Activated effector memory CD4-positive, alpha-beta T cell treated with Interleukin-2 at 50 U/mL for 16 hours (primary cell): Measurements from ENCODE around the gene CNTNAP2.

Experiments used
- DNase-seq: peaks from one replicate; pipeline ENCODE4 v3.0.0-alpha.2; 2020

Gene CNTNAP2

DNA sequence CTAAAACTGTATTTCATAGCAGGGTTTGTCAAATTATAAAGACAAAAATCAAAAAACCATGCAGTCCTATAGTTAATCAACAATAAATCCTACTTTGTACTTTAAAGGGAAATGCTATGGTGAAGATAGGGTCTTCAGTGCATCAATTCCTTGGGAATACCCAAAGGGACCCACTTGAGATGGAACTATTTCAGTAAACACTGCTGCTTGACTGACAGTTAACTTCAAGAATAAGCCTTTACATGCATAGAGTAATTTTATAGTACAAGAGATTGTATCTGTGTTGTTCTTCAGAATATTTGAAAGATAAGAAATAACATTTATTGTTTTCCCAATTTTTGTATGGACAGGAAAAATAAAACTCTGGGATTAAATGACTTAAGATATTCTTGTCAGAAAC, 1179.6 kb downstream of the CNTNAP2 start:
- no peak for DNase-seq

DNA sequence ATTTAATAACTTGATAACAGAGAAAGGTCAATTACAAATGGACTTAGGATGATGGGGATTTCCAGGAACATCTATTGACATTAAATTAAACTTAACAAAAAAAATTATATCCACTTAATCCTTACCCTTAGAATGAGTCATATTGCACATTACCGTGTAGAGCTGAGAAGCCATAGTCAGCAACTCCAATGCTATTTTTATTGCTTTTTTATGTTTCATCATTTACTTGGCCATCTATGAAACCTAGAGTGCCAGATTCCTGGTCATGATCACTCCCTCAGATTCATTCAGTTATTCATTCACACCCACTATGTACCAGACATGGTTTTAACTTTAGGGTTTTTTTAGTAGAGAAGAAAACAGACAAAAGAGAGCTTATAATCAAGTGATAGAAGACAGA, 1180.4 kb downstream of the CNTNAP2 start:
- no peak for DNase-seq

DNA sequence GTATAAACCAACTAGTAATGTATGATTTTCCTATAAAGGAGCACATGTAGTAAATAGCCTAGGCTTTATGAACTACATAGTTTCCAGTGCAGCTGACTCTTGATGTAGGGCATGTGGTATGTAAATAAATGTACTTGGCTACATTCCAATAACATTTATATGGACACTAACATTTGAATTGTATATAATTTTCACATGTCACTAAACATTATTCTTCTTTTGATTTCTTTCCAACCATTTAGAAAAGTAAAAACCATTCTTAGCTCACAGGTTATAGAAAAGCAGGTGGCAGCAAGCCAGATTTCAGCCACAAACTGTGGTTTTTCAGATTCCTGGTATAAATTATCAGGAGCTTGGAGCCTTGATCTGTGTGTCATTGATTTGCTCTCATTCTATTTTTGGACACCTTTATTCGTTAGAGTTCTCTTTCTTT, 1182.0 kb downstream of the CNTNAP2 start:
- no peak for DNase-seq

DNA sequence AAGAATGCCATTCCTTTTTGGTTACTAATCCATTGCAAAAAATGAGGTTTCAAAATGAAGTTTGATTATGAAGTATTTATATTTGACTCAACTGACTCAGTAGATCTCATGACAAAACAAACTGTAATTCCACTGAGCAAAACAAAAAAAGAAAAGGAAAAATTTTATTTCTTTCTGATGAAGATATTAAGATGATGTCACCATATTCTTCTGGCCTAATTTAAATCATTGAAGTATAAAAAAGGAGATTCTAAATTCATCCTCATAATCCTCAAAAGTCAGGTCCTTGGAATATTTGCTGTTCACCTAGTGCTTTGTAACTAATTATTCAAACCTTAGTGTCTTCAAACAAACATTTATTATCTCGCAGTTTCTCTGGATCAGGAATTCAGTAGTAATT, 1183.7 kb downstream of the CNTNAP2 start:
- no peak for DNase-seq

DNA sequence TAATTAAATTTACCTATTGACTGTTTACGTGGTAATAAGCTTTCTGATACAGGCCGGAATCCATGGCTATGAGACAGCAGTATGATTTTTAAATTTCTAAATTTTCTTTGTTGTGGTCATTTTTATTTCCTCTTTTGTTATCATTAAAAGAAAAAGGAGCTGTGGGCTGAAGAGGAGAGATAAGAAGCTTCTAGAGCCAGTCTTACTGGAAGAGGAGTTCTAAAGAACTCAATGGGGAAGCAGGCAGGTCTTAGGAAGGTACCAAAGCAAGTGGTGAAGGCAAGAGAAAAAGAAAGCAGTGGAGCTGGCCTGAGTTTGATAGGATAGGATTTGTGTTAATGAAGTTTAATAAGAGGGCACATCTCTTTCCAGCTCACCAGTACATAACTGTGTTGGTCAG, 1187.8 kb downstream of the CNTNAP2 start:
- no peak for DNase-seq

DNA sequence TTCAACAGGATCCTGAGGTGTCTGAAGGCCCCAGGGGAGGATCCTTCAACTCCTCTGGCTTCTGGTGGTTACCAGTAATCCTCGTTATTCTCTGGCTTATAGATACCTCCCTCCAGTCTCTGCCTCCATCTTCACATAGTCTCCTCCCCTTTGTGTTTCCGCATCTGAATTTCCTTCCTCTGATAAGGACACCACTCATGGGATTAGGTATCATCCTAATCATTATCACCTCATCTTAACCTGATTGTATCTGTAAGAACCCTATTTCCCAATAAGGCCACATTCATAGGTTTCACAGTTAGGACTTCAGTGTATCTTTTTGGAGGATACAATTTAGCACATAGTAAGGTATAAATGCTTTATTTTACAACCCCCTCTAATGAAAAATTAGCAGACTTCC, 1189.2 kb downstream of the CNTNAP2 start:
- DNase-seq: no peak

DNA sequence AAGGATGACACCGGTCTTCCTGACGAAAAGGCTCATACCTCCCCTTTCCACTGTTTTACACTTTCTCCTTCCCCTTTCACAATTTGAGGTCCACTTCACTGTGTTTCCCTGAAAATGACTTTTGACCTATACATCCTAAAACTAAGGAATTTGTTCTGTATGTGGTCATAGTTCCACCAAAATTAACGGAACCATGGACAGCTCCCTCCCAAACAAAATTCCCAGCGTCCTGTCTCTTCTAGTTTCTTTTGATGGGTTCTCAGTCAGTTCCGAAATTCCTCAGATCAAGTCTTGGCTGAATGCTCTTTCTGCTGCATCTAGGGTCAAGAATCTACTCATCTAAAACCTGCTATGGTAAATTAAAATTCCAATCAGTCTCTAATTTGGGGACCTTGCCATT, 1191.9 kb downstream of the CNTNAP2 start:
- no peak for DNase-seq

DNA sequence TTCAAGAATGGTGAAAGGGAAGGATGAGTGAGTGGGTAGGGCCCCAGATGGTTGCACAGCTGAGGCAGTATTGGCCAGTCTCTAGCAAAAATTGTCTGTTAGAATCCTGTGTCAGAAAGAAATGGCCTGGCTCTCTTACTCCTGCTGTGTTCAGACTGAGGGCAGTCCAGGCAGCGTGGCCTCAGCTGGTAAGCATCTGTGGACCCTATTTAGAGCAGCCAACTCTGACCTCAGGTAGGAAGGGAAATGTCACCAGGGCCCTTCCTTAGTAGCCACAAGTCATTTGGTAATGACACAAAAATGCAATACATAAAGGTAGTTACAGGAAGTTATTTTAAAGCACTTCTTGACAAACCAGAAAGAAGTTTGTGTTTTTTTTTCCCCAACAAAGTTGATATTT, 1194.7 kb downstream of the CNTNAP2 start:
- DNase-seq: no peak

DNA sequence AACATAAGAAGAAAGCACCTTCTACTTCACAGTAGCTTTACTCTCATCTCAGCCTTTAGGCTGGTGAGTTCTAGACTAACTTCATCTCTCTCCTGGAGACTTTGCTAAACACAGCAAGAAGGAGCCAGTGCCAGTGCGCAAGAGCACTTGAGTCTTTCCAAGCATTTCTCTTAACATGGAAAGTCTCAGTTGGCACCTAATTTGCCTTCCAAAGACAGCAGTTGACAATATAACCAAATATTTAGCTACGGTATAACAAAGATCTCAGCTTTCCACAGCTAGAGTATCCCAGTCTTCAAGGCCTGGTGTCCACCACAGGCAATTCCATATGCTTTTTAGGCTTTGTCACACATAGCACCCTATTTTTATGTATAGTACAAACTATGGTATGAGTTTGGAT, 1204.9 kb downstream of the CNTNAP2 start:
- DNase-seq: no peak

DNA sequence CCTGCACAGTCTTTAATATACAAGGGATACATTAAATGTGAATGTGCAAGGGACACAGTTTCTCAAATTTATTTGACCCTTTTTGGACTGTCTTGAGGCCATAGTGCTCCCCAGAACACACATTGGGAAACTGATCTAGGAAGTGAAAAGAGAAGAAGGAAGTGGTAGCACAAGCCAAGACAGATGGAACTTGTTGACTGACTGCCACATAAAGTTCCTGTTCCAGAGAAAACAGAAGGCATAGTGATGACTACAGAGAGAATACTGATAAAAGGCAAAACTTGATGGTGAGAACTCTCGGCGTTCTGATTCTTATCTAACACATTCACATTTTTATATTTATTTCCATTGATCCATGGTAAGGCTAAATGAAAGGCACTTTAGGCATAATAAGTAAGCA, 1216.4 kb downstream of the CNTNAP2 start:
- no peak for DNase-seq

DNA sequence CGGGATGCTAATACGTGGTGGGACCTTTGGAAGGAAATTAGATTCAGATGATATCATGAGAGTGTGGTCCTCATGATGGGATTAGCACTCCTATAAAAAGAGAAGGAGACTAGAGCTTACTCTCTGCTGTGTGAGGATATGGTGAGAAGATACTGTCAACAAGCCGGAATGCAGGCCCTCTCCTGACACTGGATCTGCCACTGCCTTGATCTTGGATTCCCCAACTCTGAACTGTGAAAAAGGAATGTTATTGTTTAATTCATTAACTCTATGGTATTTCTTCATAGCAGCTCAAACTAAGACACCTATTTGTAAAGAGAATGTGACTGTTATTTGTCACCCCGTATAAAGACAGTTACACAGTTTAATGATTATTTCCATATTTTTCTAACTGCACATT, 1246.5 kb downstream of the CNTNAP2 start:
- no peak for DNase-seq

DNA sequence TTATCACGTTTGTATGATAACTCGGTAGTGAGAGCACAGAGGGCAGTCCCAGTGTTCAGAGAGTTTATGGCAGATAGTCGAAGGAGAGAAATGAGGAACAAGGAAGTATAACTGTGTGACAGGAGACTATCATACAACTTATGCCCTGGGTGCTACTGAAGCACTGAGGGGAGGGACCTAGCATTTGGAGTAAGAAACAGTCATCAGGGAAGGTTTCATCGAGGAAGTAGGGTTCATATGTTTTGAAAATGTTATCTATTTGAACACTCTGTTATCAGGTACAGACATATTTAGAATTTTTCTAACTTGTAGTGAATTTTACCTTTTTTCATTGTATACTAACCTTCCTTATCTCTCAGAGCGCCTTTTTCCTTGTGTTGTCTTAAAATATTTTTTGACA, 1259.6 kb downstream of the CNTNAP2 start:
- no peak for DNase-seq

DNA sequence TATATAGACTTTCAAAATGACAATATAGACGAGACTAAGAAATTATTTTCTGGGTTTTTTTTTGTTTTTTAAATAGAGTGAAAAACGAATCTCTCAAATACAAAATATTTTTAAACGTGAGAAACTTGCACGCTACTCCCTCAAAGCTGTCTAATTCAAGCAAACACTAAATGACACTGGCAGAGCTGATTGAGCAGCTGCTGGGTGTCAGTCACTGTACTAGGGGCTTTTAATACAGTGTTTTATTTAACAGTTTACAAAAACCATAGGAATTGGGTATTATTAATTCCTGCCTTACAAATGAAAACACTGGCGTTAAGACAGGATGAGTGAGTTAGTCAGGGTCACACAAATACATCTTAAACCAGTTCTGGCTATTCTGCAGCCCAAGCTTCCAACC, 1264.3 kb downstream of the CNTNAP2 start:
- no peak for DNase-seq

DNA sequence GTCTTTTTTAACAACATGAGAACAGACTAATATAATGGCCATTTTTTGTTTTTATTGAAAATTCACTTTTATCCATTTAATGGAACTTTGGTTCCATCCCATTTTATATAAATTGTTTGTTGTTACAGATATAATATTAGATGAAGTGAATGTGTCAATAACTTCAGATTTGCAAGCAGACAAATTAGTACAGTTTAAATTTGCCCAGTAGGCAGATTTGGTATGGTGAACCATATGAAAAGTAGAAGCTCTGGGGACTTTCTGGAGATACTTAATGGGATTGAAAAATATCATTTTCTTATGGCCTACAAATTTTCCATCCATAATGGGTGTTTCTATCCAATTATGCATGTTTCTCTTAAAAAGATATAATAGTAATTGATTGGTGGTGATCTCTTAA, 1277.7 kb downstream of the CNTNAP2 start:
- DNase-seq: no peak

DNA sequence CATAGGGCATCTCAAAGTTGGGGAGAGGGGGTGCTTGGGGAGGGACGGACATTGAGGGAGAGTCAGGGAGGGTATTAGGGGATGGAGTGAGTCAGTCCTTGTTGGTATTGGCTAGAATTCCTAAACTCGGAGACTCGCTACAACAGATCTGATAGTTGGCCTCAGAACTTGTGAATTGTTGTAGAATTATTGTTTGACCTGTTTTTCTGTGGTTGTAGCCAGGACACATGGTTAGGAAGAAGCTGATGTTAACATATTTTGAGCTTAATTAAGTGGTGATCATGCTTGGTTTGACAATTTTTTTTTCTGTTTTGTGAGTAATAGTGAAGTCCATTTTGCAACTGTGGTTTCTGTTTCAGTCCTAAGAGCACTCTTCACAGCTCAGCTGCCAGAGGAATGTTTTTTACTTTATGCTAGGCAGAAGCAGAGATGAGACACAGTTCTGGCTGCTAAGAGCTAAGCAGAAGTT, 1283.7 kb downstream of the CNTNAP2 start:
- no peak for DNase-seq

DNA sequence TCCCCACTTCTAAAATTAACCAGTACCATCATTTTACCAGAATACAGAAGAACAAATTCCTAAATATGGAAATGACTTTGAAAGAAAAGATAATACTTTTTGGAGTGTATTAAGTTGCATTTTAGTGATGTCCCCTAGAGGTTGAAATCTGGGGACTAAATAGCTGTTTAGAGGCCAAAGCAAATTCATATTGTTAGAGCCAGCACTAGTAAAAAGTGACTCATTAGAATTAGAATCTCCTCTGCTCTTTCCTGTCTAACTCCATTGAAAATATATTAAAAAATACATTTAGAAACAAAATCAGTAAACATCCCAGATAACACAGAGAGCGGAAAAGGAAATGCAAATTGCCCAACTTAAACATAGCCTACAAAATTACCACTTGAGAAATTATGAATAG, 1284.3 kb downstream of the CNTNAP2 start:
- no peak for DNase-seq

DNA sequence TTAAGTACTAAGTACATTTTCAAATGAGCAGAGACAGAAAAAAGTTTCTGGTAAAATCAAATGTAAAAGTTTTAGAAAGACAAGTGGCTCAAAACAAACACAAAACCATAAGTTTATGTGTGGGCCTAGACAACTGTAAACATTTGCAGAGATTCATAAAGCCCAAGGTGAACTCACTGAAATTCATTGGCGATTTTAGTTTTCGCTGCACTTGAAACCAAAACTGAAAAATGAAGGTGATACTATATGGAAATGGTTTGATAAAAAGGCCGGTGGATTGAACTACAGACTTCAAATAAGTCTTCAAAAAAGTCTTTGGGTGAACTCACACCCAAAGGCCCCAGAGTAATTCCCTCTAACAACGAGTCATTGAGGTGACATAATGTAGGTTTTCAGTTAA, 1289.0 kb downstream of the CNTNAP2 start:
- no peak for DNase-seq

DNA sequence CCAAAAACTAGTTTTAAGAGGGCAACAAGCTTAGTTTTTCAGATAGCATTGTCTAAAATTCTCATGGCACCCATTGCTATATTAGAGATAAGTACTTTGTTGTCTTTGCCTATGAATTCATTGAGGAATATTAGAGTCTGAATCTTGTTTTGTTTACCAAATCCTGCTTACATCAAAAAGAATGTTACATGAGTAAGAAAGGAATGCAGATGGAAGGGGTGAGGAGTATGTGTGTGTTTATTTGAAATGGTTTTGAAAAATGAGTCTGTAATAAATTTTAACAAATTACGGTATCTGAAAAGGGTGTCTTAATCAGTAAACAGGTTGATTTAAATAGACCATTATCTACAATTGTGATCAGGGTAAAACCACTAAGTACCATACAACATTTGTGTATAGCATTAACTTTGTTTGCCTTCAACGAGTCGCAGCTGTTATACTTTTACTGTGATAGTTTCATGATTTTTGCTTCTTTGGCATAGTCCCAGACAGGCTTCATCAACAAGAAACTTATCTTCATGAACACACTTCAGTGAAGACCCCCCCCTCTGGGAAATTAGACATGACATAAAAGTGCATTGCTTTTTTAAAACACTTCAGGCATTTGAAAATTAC, 1290.0 kb downstream of the CNTNAP2 start:
- no peak for DNase-seq

DNA sequence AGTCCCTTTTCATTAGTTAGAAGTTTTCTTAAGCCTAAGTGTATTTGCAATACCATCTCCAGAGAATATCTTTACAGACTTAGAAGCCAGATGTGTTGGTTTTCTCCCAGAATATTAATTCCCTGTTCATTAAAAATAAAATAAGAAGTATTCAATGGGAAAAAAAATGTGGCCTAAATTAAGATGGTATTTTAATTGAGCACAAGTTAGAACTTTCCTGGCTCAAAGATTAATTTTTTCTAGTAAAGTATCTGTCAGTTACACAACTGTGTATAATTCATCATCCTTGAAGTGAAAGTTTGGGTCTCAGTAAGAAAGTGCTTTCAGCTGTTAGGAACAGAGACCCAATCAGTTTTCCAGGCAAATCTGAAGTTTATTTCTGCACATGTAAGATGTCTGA, 1294.5 kb downstream of the CNTNAP2 start:
- DNase-seq: no peak

DNA sequence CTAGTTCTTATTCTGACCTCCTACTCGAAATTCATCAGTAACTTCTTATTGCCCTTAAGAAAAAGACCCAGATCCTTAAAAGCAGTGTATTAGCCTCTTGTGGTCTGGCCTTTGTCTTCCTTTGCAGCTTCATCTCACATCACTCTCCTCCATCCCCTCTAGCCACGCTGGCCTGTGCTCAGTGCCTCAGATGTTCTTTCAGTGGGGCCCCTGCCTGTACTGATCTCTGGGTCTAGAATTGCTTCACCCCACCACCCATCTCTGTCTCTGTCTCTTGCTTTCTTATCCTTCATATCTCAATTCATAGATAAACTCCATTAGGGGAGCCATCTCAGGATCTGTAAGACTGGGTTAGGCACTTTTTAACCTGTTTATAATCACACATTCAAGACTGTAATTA, 1295.5 kb downstream of the CNTNAP2 start:
- DNase-seq: no peak

DNA sequence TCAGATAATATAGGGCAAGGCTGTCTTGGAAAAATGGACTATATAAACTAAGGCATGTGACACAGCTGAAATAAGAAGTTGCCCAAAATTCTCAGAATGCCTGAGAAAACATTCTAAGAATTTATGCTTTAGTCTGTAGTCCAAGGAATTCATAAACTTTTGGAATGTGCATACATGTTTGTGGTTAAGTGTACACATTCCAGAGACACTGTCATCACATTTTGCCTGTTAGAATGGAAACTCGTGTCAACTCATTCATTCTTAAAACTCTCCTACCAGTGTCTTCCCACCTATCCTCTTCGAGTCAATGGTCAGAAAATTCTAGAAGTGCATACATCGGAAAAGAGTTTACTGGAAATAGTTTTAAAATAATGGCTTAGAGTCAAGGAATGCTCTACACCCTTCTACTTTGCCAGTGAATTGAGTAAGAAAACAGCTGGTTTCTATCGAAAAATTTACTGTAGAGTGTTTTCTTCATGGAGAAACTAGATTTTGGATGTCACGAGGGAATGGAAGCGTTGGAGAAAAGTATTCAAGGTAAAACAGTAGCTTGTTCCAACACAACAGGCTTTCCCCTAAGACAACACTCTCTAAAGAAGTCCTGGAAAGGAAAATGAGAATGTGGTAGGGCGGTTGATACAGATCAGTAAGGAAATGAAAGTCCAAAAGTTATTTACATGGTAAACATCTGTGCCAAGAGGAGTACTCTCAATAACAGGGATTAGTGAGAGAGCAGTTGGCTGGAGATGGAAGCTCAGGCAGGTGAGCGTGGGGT, 1296.4 kb downstream of the CNTNAP2 start:
- DNase-seq: no peak

DNA sequence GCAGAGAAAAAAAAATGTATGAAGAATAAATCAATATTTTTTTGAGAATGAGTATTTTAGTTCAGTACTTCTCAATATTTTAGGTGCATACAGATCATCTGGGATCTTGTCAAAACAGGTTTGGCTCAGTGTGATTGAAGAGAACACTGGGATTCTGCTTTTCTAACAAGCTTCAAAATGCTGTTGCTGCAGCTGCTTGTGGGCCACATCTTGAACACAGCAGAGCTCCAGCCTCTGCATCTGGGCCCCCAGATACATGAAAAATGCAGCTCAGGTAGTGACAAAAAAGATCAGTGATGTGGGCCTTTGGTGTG, 1296.9 kb downstream of the CNTNAP2 start:
- no peak for DNase-seq

DNA sequence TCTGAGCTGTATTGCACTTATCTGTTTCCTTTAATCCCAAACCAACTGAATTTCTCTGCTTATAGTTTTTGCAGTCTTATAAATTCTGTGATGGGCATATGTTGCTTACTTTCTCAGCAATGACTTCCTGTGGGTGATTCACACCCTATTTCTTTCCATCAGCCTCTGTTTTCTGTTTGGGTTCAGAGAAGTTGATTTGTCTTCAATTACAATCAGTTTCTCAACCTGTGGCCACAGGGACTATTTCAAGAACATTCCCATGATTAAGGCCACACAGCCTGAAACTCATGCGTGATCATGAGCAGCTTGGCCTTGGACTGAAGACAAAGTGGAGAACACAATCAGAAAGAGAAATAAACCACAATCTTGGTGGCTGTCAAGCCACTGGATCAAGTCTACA, 1299.4 kb downstream of the CNTNAP2 start:
- DNase-seq: no peak

DNA sequence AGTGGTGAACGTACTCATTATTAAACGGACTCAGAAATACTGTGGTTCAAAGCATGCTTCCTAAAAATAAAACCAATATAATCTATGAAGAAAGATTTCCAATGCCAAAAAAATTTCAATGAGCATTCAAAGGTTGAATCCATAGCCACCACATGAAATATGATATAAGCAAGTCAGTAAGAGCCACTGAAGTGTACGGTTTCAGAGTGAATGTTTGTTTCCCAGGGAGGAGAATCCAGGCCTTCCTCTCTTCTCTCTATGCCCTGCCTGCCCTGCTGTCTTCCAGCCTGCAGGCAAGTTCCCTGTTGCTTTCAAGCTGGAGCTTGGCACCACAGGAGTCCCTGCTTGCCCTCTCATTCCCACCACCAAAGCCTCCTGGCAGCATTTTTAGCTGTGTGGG, 1302.4 kb downstream of the CNTNAP2 start:
- DNase-seq: no peak

DNA sequence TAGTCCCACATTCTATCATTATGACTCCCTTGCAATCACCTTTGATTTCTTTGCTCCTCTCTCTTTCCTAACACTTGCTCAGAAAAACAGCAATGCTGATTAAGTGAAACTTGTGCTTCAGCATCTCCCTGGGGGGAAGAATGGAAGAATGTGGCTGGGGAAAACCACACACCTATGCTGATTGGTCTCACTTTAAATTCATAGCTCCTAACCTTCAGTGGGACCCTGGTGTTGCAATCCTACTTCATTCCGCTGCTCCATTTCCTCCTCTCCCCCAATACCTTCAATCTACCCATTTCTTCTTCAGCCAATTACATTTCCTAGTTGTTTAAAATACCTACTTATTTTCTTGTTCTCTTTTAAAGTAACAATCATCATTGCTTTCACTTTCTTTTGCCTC, 1307.3 kb downstream of the CNTNAP2 start:
- DNase-seq: no peak
